KOPT-K1 (cell line): ENCODE results near the gene KNDC1.
A peak's percentile ranks its signal among the peaks of the same experiment; 100 is the strongest.
"Not testable (repeated sequence)": the region's sequence is repeated elsewhere in the genome, so short reads cannot be mapped to it uniquely, and the experiment has no call there.

Experiments used
- H3K27ac ChIP-seq: fragments of 200-600 bp; sonication (generic); 2 replicates; pipeline ENCODE4 v1.5.1; 2016; ENCODE audit warnings: antibody characterized with exemption, mild to moderate bottlenecking, low read depth, low read length; ENCODE audit not compliant: poor library complexity, severe bottlenecking
- H3K36me3 ChIP-seq: fragments of 200-600 bp; sonication (generic); 2 replicates; pipeline ENCODE4 v1.5.1; 2017; ENCODE audit warnings: antibody characterized with exemption, mild to moderate bottlenecking, low read length, moderate library complexity; ENCODE audit not compliant: insufficient read depth
- H3K9me3 ChIP-seq: fragments of 200-600 bp; sonication (generic); 2 replicates; pipeline ENCODE4 v1.5.1; 2017; ENCODE audit warnings: antibody characterized with exemption, low read length, mild to moderate bottlenecking; ENCODE audit not compliant: insufficient read depth, poor library complexity, severe bottlenecking

Gene KNDC1

DNA sequence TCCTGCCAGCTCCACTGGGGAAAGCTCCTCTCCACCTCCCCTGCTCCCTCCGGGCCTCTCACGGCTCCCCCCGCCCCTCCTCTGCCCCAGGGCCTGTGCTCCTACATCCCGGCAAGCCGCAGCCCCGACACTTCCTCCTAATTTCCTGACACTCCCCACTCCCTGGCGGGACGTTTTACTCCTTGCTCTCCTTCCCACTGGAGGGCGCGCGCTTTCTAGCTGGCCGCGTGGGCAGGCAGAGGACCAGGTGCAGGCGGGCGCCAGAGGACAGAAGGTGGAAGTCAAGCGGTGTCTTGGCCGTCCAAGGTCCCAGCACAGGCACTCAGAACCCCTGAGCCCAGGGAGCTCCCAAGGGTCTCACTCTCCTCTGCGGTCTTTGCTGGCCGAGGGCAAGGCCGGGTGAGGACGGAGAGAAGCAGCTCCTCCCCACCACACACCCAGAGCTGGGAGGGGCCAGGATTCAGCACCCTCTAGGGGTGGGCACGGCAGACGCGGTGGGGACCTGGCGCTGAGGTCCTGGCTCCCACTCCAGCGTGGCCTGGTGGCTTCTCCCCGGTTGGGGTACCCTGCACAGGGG lies 97.6 kb downstream of the KNDC1 start:
- no peaks in the 10 kb centered on the region for H3K9me3 ChIP-seq
- H3K36me3 ChIP-seq = no peaks in the 10 kb centered on the region
- no peak overlapping the region for H3K27ac ChIP-seq

DNA sequence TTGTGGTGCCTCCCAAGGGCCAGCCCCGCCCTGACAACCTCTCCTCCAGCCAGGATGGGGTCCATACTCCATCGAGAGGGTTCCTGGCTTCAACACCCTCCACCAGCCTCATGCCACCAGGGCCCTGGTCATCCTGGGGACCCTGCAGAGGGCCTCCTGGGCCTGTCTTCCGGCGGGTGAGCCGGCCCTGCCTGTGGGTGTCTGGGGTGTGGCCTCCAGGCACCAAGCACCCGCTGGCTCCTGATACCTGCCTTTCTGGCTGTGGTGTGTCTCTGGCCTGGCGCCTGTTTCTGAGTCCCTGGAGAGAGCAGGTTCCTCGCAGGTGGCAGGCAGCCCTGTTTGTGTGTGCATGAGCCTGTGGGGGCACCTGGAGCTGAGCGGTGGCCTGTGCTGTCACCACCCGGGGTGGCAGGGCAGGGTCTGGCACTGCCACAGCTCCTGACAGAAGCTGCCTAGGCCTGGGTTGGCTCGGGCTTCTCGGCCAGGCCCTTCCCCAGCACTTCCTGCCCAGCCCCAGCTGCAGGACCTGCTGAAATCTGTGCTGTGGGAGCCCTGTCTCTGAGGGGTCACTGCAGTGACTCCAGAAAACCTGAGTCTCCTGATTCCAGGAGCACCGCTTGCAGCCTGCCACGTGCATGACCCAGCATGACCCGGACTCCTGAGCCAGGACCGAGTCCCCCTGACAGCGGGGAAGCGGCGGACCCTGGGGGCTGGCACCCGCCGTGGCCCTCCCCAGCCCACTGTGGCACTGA lies 98.2 kb downstream of the KNDC1 start:
- H3K27ac ChIP-seq = peak overlapping the region; percentile 38

DNA sequence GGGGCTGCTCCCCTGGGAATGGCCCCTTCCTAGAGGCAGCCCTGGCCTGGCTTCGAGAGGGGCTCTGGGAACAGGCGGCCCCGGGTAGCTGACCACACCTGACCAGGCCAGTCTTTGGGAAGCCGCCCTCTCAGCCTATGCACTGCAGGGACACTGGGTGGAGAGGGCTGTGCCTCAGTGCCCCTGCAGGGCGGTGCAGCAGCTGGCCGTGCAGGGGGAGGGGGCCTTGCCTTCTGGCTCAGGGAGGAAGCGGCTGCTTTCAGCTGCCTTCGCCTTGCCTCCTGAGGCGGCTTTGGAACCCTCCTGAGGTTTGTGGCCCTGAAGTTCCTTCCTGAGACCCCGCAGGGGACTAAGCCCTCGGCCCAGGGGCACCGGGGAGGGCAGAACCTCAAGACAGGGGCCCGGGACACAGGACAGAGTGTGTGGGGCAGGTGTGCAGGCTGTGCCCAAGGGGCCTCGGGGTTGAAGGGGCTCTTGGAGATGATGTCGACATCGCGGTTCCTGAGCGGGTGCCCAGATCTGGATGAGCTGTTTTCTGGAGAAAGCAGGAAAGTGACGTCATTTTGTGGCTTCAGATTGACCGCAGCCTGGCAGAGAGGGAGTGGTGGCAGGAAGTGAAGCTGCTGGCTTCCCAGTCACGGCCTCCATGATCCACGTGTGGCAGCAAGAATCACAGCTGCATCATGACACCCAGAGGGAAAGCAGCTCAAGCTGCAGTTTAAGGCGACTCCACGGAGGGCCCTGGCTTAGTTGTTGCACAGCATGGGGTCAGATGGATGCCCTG lies 99.0 kb downstream of the KNDC1 start:
- Histone ChIP-seq H3K9me3 (no peaks in the 10 kb centered on the region), H3K27ac (peak overlapping the region; percentile 38), H3K36me3 (no peaks in the 10 kb centered on the region)

More for the DNA sequence above, 98.2 kb downstream of the KNDC1 start:
- Histone ChIP-seq H3K36me3 (no peaks in the 10 kb centered on the region), H3K9me3 (no peaks in the 10 kb centered on the region)

GRCh38 chr10:133259602-133259989 lies 99.6 kb downstream of the KNDC1 start:
- Histone ChIP-seq H3K27ac (no peak overlapping the region), H3K36me3 (no peaks in the 10 kb centered on the region)

GRCh38 chr10:133260895-133261725 lies 101.1 kb downstream of the KNDC1 start:
- H3K27ac ChIP-seq = no peak overlapping the region
- H3K36me3 ChIP-seq = no peaks in the 10 kb centered on the region
- no peaks in the 10 kb centered on the region for H3K9me3 ChIP-seq

More at GRCh38 chr10:133259602-133259989, 99.6 kb downstream of the KNDC1 start:
- no peaks in the 10 kb centered on the region for H3K9me3 ChIP-seq

DNA sequence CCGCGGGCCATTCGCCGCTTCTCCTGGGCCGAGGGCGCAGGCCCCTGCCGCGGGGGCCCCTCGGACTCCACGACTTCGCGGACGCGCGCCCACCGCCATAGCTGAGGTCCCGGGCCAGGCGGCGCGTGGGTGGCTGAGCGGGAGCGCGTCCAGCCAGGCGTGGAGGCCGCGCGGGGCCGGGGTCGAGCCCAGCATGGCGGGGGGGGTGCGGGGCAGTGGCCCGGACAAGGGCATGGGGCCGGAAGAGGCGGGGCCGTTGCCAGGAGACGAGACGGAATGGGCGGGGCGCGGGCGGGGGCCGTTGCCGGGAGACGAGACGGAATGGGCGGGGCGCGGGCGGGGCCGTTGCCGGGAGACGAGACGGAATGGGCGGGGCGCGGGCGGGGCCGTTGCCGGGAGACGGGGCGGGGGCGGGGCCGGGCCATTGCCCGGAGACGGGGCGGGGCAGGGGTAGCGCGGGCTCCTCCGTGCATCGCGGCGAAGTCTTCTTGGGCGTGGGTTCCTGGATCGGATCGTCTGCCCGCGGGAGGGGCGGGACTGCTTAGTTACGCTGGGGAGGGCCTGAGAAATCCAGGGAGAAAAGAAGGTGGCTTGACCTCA lies 101.8 kb downstream of the KNDC1 start:
- Histone ChIP-seq H3K27ac (no peak overlapping the region), H3K9me3 (no peaks in the 10 kb centered on the region), H3K36me3 (no peaks in the 10 kb centered on the region)

DNA sequence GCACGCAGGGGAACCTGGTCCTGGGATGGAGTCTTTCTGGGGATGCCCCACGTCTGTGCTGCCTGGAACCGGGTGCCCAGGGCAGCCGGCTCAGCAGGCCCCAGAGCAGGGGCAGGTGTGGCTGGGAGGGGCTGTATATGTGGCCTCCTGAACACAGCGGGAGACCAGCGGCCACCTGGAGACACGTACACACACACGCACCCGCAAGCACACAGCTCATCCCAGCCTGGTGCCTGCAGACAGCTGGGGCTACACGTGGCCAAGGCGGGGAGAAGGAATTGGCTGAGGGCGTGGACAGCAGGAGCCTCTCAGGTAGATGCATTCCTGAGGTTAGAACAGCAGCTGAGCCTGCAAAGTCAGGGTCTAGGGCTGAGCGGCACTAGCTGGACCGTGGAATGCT lies 102.7 kb downstream of the KNDC1 start:
- no peaks in the 10 kb centered on the region for H3K36me3 ChIP-seq
- H3K9me3 ChIP-seq = no peaks in the 10 kb centered on the region
- H3K27ac ChIP-seq = no peak overlapping the region

DNA sequence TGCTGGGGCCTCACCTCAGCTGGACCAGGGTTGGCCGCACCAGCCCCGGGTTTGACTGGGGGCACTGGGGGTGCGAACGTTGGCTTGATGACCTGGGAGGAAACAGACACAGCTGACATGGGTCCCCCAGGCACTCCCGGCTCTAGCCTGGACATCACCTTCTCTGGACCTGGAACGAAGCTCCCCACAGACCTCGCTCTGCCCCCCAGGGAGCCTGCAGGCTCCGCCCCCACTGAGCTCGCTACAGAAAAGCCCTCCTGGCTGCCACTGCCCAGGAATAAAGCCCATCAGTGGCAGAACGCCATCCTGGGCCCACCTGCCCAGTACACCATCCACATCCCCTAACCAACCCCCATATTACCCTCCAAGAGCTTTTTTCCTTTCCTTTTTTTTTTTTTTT lies 103.7 kb downstream of the KNDC1 start:
- no peak overlapping the region for H3K27ac ChIP-seq
- H3K36me3 ChIP-seq = no peaks in the 10 kb centered on the region
- H3K9me3 ChIP-seq = no peaks in the 10 kb centered on the region

- H3K36me3 ChIP-seq = no peaks in the 10 kb centered on the region
- H3K27ac ChIP-seq = no peak overlapping the region
- no peaks in the 10 kb centered on the region for H3K9me3 ChIP-seq
Measured at GRCh38 chr10:133264461-133264860, 104.4 kb downstream of the KNDC1 start.

DNA sequence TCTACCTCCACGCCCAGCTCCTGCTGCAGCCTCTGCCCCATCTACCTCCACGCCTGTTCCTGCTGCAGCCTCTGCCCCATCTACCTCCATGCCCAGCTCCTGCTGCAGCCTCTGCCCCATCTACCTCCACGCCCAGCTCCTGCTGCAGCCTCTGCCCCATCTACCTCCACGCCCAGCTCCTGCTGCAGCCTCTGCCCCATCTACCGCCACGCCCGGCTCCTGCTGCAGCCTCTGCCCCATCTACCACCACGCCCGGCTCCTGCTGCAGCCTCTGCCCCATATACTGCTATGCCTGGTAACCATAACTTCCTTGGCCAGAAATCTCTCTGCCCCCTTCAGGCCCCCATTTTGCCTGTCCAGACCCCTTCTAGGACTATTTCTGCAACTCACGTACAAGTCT lies 105.0 kb downstream of the KNDC1 start:
- H3K36me3 ChIP-seq, H3K9me3 ChIP-seq, H3K27ac ChIP-seq: not testable (repeated sequence)

- no peaks in the 10 kb centered on the region for H3K36me3 ChIP-seq
- no peaks in the 10 kb centered on the region for H3K9me3 ChIP-seq
- H3K27ac ChIP-seq = no peak overlapping the region
Measured at GRCh38 chr10:133266056-133266795, 106.2 kb downstream of the KNDC1 start.

DNA sequence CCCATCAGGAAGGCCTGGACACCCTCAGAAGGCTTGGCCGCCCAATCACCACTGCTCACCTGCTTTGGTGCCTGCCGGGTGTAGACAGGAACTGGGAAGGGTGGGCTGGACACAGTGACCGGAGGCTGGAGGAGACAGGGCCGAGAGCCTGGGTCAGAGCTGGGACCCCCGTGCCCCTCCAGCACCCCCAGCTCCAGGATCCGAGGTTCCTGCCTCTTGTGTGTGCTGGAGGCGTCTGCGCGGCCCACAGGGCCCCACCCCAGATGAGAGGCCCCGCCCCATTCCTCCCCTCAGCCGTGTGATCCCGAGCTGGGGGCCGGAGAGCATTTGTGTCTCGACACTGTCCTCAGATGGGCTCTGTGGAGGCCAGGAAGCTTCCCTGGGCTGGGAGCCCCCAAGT lies 107.3 kb downstream of the KNDC1 start:
- H3K27ac ChIP-seq = no peak overlapping the region
- no peaks in the 10 kb centered on the region for H3K9me3 ChIP-seq
- H3K36me3 ChIP-seq = no peaks in the 10 kb centered on the region

DNA sequence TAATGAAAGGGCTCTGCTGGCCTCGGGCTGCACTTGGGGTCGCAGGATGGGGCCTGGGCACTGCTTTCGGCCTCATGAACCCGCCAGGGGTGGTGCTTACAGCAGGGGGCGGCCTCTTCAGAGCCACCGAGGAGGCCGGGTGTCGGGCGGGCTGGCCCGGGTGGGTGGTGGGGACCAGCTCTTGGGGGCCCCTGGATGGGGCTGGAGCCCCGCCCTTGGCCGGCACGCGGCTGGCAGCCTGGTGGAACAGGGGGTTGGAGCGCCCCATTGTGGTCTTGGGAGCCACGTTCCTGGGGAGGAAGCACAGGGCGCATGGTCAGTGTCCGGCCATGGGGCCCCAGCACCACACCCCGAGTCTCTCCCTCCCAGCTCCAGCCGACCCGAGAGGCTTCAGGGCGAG lies 107.8 kb downstream of the KNDC1 start:
- Histone ChIP-seq H3K9me3 (no peaks in the 10 kb centered on the region), H3K36me3 (no peaks in the 10 kb centered on the region), H3K27ac (no peak overlapping the region)

DNA sequence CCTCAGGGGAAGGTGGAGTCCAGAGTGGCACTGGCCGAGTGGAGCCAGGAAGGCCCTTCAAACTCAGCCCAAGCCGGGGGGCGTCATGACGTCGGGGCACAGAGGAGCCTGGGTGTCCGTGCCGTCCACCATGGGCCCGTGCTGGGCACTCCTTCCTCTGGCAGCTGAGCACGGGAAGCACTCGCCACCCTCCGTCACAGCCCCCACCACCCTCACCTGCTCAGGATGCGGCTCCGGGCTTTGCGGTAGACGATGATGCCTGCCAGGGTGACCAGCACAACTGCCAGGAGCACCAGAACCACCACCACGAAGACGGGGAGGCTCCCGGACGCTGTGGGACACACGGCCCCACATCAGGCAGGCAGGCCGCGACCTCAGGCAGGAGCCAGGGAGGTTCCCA lies 108.5 kb downstream of the KNDC1 start:
- H3K27ac ChIP-seq = no peak overlapping the region
- no peaks in the 10 kb centered on the region for H3K9me3 ChIP-seq
- H3K36me3 ChIP-seq = no peaks in the 10 kb centered on the region
